HG02970 (cell line): ENCODE data around the gene RABGAP1L.

Source experiments
- ATAC-seq: cut with Tn5 transposase; IDR thresholded peaks from one replicate; pipeline ENCODE4 v1.9.1; 2021; ENCODE audit warnings: mild to moderate bottlenecking, moderate library complexity, moderate number of reproducible peaks; ENCODE audit not compliant: unreplicated experiment, low FRiP score

The RABGAP1L gene

DNA sequence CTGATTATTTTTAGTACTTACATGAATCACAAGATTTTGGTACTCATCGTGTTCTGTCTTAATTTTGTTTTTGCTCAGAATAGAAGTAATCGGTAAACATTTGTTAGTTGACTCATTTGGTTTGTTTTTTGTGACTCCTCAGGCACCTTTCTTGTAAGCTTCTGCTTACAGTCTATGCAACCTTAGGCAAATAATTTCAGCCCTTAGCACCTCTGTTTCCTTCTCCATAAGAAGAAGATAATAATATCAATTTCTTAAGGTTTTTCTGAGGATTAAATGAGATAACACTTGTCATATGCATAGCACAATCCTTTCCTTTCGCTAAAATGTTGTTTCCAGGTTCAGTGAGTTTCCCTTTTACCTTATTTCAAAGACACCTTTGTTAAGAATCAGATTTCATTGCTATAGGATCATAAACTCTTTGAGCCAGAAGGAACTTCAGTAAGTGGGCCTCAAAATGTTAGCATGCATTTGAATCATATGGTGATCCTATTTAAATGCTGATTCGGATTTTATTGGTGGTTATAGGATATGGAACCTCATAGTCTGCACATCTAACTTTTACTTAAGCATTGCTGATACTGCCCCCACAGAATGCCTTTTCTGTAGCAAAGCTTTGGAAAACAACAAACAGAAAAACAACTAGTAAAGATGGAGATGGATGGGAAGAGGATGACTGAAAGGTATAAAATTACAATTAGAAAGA, 567.7 kb downstream of the RABGAP1L start:
- ATAC-seq: no peak

DNA sequence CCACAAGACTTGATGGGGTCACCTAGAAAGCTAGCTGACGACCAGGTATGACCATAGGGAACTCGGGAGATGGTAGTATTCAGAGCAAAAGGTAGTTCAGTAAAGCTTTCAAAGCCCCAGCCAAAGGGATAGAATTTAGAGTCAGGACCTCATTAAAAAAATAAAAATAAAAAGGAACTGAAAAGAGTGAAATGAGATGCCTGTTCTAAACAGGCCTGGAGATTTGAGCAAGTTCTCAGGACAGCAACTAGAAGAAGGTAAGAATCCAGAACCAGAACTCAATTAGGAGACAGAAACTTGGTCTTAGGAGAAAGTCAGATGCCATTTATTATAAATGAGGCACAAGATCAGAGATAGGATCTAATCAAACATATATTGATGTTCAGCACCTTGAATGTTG, 575.0 kb downstream of the RABGAP1L start:
- ATAC-seq: no peak

DNA sequence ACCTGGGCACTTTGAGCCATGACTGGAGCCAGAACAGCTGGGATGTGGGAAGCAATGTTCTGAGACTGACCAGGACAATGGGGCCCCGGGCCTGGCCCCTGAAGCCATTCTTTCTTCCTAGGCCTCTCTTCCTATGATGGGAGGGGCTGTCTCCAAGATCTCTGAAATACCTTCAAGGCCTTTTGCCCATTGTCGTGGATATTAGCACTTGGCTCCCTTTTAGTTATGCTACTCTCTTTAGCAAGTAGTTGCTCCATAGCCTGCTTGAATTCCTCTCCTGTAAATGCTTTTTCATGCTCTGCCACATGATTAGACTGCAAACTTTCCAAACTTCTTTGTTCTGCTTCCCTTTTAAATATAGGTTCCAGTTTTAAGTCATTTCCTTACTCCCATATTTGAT, 577.5 kb downstream of the RABGAP1L start:
- no peak for ATAC-seq

DNA sequence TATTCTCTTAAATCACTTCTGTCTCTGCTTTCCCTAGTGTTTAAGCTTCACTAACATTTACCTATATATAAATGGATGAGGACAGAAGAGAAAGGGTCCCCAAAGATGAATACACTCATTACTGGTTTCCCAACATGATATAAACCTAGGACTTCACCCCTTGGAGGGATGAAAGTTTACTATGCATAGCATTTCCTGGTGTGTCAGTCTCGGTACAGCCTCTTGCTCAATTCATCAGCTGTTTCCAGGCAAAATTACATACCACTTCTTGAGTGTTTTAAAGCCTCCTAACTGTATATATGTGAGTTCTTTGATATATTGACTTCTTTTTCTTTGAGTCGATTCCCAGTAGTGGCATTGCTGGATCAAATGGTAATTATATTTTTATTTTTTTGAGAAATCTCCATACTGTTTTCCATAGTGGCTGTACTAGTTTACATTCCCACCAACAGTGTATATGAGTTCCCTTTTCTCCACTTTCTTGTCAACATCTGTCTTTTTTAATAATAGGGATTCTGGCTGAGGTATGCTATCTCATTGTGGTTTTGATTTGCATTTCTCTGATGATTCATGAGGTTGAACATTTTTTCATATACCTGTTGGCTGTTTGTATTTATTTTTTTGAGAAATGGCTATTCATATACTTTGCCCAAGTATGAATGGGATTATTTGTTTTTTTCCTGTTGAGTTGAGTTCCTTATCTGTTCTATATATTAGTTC, 581.1 kb downstream of the RABGAP1L start:
- no peak for ATAC-seq

DNA sequence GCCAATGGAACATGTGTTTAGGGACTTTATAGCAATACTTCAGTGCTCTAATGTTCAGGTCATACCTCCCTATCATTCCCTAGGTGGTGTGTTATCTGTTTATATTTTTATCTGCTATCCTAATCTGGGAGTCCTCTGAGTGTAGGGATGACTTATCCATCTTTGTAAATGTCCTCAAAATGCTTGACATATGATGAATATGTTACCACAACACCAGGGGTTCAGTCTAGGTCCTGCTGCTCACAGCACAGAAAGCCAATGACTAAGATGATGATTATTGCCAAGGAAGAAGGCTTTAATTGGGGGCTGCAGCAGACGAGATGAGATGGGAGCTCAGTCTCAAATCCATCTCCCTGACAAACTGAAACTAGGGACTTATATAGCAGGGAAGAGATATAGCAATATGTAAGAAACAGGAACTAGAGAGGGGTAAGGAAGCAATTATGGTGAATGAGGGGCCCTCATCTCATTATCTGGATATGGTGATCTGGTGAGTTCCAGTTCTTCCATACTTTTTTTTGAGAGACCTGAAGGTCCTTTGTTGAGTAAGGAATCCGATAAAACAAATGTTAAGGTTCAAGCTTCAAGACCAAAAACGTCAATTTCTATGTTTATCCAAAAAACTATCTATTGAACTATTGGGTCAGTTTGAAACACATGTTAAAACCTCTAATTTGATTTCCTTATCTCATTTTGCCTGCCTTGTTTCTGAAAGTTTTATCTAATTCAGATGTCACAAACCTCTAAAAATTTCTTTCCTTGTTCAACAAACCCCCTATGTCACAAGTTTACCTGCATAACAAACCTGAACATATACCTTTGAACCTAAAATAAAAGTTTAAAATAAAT, 583.7 kb downstream of the RABGAP1L start:
- ATAC-seq: no peak

DNA sequence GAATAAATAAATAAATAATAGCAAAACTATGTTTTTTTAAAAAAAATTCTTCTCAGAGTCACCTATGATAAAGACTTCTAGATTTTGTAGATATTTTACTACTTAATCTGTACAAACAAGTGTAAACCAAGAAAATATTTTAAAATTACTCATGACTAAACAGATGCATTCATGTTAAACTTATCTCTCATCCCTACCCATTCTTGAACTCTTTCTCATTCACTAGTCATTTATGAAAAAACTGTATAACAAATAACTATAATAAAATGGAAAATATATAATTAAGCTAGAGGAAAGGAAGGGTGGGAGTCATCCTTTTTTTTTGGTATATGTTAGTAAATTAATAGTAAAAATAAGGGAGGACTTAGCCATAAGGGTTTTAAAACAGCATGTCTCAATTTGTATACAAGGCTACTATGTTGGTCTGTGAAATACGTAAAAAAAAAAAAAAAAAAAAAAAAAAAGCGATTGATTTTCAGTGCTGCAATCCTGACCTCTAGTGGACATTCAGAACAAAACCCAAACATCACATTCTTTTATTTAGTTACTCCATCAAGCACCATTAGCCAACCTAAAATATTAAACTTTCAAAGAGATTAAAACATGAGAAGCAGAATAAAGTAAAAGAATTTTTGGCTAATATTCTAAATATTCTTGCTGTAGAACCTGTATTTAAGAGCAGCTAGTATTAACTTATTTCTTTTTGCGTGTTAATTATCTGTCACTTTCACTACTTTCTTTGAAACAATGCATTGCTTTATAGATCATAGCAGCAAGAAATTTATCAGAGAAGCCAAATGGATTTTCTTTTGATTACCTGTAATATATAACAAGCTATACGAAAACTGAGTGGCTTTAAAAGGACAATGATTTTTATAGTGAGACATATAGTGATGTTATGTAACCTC, 584.6 kb downstream of the RABGAP1L start:
- no peak for ATAC-seq

DNA sequence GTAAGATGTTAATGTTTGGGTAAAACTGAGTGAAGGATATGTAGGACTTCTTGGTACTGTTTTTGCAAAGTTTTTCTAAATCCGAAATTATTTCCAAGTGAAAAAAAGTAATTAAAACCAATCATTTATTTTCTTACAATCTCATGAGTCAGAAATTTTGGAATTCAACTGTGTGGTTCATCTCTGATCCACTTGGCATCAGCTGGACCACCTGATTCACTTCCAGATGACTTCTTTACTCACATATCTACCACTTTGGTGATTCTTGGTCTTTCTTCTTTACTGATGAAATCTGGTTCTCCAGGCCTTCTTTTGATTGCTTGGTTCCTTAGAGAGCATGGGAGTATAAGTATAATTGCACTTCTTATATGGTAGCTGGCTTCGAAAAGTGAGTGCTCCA, 585.6 kb downstream of the RABGAP1L start:
- no peak for ATAC-seq

DNA sequence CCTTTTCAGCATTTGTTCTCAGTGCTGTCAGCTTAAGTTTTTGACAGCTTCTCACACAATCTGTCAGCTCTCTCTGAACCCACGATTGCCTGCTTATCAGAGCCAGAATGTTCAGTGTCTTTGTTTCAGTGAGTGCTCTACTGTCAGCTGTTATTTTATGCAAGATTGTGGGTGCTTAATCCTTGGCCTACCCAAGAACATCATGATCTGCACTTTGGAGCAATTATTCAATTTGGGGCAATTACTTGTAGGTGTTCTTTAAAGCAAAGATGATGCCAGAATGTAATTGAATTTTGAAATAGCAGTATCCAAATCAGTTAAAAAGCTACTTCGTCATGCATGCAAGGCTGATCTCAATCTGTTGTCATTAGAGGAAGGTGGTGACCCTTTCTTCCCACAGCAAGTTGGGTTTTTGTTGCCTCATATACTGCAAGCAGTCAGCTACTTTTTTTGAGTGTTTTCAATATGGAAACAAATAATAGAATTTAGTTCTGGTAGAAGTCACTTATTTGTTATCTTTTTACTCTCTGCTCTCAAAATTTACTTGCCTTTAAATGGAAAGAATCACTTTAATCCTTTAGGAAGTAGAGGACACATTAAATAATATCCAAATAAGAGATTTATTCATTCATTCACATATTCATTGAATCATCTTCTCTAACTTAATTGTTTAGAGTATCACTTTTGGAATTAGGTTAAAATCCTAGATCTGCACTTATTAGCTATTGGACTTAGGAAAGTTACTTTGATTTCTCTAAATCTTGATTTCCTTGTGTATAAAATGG, 586.9 kb downstream of the RABGAP1L start:
- no peak for ATAC-seq

DNA sequence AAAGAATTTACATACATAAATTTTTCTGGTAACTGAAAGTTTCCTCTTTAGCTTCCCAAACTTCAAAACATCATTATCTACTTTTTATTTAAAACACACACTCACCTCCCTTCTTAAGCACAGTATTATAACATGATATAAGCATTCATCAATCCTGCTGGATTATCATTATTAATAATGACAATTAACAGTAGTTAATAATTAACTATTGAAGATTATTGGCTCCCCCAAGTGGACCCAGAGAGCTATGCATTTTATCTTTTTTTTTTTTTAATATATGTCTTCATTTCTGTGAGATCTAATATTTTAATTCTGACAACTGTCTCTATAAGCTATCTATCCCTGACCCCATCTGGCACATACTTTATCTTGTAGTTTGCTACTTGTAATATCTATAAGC, 588.3 kb downstream of the RABGAP1L start:
- no peak for ATAC-seq

DNA sequence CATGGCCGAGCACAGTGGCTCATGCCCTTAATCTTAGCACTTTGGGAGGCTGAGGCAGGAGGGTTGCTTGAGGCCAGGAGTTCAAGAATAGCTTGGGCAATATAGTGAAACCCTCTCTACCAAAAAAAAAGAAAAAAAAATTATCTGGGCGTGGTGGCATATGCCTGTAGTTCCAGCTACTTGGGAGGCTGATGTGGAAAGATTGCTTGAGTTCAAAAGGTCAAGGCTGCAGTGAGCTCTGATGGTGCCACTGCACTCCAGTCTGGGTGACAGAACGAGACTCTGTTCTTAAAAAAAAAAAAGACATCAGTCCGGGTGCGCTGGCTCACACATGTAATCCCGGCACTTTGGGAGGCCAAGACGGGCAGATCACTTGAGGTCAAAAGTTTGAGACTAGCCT, 589.3 kb downstream of the RABGAP1L start:
- no peak for ATAC-seq

DNA sequence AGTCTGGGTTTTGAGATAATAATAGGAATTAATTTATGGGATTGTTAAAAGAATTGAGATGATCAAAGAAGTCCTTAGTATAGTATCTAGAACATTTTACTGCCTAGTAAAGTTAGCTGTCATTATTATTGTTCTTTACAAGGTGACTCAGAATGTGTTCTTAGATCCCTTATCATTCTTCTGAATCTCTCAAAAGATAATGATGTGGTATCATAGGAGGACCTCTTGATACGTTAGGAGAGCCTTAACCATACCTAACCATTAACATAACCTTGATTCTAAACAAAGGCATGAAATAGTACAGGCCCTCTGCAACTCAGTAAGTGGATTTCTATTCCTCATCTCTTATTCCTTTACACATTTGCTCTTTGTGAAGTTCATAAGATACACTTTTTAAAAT, 593.8 kb downstream of the RABGAP1L start:
- ATAC-seq: no peak

DNA sequence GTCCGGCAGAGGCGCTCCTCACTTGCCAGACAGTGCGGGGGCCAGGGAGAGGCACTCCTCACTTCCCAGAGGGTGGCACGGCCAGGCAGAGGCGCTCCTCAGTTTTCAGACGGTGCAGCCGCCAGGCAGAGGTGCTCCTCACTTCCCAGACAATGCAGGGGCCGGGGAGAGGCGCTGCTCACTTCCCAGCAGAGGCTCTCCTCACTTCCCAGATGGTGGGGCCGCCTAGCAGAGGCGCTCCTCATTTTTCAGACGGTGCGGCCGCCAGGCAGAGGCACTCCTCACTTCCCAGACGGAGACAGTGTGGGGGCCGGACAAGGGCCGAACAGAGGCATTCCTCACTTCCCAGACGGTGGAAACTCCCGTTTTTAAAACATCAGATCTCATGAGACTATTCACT, 602.0 kb downstream of the RABGAP1L start:
- ATAC-seq: no peak

DNA sequence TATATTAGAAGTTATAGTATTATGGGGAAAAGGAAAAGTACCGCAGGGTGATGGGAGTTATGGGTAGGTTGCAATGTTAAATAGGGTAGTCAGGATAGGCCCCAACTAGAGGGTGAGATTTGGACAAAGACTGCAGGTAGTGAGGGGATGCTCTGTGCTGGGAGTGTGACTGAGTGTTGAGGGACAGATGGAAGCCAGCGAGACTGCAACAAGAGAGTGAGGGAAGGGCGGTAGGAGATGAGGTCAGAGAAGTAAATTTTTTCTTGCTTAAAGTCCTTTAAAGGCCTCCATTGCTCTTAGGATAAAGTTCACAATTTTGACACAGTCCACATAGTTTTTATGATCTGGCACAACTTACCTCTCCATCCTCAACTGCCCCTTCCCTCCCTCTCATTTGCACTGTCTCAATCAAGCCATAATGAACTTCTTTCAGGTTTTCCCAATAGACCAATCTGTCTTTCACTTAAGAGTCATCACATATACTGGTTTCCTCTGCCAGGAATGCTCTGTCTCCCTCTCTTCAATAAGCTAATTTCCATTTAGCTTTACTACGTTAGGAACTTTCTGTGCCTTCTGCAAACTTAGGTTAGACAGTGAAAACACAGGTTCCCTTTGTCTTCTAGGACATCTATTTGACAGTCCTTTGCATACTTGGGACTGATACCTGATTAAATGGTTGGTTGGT, 602.7 kb downstream of the RABGAP1L start:
- no peak for ATAC-seq

DNA sequence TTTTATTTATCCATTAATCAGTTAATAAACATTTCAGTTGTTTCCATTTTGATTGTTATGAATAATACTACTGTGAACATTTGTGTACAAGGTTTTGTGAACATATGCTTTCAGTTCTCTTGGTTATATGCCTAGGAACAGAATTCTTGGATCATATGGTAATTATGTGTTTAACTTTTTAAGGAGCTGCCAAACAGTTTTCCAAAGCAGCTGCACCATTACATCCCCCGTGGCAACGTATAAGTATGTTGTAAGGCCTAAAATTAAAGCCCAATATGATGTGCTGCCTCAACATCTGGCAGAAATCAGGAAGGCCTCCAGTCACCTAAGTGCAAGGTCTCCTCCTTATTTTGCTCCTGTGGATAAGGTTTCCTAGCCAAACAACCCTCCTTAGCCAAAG, 604.9 kb downstream of the RABGAP1L start:
- ATAC-seq: no peak

DNA sequence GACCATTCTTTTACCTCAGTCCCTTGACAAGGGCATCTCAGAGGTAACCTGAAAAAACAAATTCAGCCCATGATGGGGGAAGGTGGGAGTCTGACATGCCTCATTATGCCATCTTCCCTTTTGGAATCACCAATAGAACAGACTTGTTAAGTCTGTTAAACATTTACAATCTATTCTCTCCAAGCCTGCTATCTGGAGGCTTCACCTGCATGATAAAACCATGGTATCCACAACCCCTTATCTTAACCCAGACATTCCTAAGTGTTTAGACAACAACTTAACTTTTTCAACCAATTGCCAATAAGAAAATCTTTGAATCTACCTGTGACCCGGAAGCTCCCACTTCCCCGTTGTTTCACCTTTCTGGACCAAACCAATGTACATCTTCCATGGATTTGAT, 607.4 kb downstream of the RABGAP1L start:
- no peak for ATAC-seq

DNA sequence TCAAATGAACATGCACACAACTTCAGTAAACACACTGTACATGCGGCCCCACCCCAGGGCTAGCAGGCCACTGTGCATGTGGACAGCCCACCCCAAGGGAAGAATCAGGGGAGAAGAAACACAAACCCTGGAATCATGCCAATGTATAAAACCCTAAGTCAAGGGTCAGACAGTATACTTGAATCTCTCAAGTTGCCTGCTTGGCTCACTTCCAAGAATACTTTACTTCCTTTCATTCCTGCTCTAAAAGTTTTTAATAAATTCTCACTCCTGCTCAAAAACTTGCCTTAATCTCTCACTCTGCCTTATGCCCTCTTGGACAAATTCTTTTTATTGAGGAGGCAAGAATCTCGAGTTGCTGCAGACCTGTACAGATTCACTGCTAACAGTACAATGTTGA, 609.2 kb downstream of the RABGAP1L start:
- ATAC-seq: no peak

DNA sequence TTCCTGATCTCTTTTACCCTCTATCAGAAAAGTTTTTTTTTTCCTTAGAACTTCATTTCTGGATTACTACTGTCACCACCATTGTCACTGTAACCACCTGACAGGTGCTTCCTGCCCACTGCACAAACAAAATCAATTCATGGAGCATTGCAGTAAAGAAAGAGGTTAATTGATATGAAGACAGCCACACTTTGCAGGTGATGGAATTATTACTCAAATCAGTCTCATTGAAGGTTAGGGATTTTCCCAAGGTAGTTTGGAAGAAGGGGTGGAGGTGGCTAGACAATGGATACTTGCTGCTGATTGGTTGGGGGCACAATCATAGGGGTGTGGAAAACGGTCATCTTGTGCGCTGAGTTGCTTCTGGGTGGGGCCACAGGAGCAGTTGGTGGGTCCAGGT, 609.6 kb downstream of the RABGAP1L start:
- no peak for ATAC-seq

DNA sequence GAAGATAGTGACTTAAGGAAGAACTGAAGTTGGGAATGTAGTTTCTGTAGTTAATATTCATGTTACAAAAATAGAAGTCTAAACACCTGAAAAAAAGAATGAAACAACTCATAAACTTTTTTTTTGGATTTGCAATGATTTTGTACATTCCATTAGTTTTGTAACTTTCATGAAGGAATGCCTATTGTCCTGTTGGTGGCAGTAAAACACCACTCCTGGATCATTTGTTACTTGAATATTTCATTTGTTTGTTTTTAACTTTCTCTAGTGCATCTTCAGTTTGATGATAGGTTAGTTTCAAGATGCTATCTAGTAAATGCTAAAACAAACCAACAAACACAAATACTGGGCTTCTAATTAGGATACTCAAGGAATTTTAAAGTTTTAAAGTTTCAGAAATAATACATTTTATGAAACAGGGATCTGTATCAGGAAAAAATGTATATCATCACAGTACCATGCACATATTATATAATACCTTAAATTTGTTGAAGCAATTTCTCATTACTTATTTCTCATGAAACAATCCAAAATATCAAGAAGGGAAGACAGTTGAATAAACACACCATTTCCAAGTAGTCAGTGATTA, 610.7 kb downstream of the RABGAP1L start:
- no peak for ATAC-seq

DNA sequence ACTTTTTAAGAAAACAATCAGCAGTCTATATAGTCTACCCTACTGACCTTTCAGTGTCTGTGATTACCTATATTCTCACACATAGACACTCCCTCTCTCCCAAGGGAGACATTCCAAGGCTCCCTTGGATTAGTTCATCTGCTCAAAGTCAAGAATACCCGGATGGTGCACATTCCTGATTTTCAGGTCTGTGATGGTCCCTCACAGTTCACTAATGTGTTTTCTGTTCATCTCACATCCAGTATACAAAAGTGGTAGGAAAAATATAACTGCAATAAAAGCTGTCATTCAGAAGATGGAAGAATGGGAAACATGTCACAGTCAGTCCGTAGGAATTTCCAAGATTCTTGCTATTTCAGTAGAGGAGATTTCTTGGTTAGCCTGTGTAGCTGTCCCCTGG, 616.3 kb downstream of the RABGAP1L start:
- no peak for ATAC-seq
